Dermis blood vessel endothelial cell (primary cell): ENCODE data around the gene SLC6A6. TPM values are rescaled to one million over a fixed set of nuclear protein-coding genes. Genes with fewer than 3 reads are reported as not detected.

ENCODE experiments used
- DNase-seq: peaks from one replicate; pipeline ENCODE4 v3.0.0; 2010
- total RNA-seq: library from RNA; depleted of rRNA; stranded (reverse); fragments of >200 nt; gene quantifications from 2 replicates; pipeline ENCODE4 v1.2.3, GENCODE V29; 2014

SLC6A6 gene
- 10.9 and 28.6 TPM in 2 replicates for total RNA-seq

- DNase-seq = peak; percentile 97
Observed at GRCh38 chr3:14402304-14402811, at the start of gene SLC6A6. SLC6A6 (plus strand) TSS chr3:14402606; CDS start chr3:14443635, 41,029 bp downstream.

GRCh38 chr3:14353502-14353901 is 48.9 kb upstream of the SLC6A6 start:
- DNase-seq = no peak

GRCh38 chr3:14357463-14357862 is 44.9 kb upstream of the SLC6A6 start:
- no peak for DNase-seq

GRCh38 chr3:14358426-14359211 is 43.8 kb upstream of the SLC6A6 start:
- no peak for DNase-seq

GRCh38 chr3:14359348-14359747 is 43.1 kb upstream of the SLC6A6 start:
- DNase-seq = no peak

- no peak for DNase-seq
Observed at GRCh38 chr3:14360123-14360881, 42.1 kb upstream of the SLC6A6 start.

GRCh38 chr3:14361068-14361677 is 41.2 kb upstream of the SLC6A6 start:
- no peak for DNase-seq

GRCh38 chr3:14362890-14363289 is 39.5 kb upstream of the SLC6A6 start:
- DNase-seq = no peak

GRCh38 chr3:14363379-14363778 is 39.0 kb upstream of the SLC6A6 start:
- no peak for DNase-seq

- DNase-seq = no peak
Observed at GRCh38 chr3:14363991-14364390, 38.4 kb upstream of the SLC6A6 start.

GRCh38 chr3:14364580-14365292 is 37.7 kb upstream of the SLC6A6 start:
- DNase-seq = no peak

- no peak for DNase-seq
Observed at GRCh38 chr3:14366248-14366647, 36.2 kb upstream of the SLC6A6 start.

- no peak for DNase-seq
Observed at GRCh38 chr3:14366915-14367823, 35.2 kb upstream of the SLC6A6 start.

- DNase-seq = no peak
Observed at GRCh38 chr3:14368146-14368545, 34.3 kb upstream of the SLC6A6 start.

GRCh38 chr3:14368885-14369284 is 33.5 kb upstream of the SLC6A6 start:
- no peak for DNase-seq

- DNase-seq = no peak
Observed at GRCh38 chr3:14369675-14370669, 32.4 kb upstream of the SLC6A6 start.

GRCh38 chr3:14370720-14371572 is 31.5 kb upstream of the SLC6A6 start:
- DNase-seq = no peak

- DNase-seq = peak; percentile 59
Observed at GRCh38 chr3:14371573-14372474, 30.6 kb upstream of the SLC6A6 start.
